OCI-M1 (cell line): ENCODE measurements around the gene FGD5.
A peak's percentile ranks its signal among the peaks of the same experiment; 100 is the strongest.

Source experiments
- DNase-seq: peaks from one replicate; lab custom pipeline; 2025; lab: John Stamatoyannopoulos, UW

Gene FGD5

GRCh38 chr3:14788644-14789043 lies 30.1 kb upstream of the FGD5 start:
- DNase-seq = no peak

- DNase-seq = peak; percentile 44
Observed at GRCh38 chr3:14789221-14789620, 29.5 kb upstream of the FGD5 start.

- DNase-seq = peak; percentile 11
Observed at GRCh38 chr3:14789640-14790285, 29.0 kb upstream of the FGD5 start.

DNA sequence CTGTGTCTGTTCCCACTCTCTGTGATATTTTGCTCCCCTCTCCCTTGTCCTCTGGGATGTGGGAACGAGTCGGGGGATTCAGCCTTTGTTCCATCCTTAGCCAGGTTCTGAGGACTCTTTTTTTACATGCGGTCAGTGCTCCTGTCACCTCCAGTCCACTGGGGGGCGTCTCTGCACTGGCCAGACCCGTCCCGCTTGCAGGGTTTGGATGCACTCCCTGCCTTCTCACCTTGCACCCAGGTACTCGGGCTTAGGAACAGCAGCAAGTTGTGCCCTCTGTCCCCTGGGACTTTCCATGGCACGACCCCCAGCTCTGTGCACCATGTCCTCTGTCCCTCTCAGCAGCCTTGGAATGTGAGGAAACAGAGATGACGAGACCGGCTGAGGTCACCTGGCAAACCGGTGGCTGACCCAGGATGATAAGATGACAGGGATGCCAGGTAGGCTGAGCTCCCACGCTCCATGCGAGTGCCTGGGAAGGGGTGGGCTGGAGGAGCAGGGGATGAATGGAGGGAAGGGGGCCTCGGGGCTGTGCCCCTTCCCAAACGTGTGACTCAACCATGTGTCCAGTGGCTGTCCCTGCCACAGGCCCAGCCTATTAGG lies 27.3 kb upstream of the FGD5 start:
- DNase-seq = peak; percentile 61

- no peak for DNase-seq
Observed at GRCh38 chr3:14792691-14793121, 26.1 kb upstream of the FGD5 start.

DNA sequence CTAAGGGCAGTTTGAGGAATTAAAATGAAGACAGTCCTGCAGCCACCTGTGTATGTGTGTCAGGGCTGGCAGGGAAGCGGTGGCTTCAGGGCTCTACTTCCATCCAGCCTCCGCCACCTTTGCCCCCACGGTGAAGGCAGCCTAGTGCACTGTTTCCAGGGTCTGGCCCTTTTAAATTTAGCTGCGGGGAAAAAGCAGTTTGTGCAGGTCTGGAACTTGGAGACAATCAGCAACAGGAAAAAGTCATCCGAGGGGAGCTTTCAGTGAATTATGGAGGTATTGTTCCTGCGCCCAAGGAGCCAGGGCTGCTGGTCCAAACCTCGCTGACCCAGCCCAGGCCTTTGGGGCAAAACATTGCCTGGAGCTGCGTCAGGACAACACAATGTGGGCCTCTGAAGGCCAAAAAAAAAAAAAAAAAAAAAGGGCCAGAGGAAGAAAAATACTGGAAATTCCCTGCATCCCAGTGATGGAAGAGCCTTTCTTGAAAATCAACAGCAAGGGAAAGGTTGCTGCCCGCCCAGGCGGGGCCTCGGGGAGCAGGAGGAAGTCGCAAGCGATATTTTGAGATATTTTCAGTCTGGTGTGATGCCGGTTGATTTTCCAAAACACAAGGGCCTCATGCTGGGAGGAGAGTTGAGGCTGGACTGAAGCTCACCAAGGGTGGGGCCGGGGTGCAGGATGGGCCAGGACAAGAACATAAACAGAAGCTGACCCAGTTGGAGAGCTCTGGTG lies 25.5 kb upstream of the FGD5 start:
- no peak for DNase-seq

- no peak for DNase-seq
Observed at GRCh38 chr3:14793858-14794234, 24.9 kb upstream of the FGD5 start.

DNA sequence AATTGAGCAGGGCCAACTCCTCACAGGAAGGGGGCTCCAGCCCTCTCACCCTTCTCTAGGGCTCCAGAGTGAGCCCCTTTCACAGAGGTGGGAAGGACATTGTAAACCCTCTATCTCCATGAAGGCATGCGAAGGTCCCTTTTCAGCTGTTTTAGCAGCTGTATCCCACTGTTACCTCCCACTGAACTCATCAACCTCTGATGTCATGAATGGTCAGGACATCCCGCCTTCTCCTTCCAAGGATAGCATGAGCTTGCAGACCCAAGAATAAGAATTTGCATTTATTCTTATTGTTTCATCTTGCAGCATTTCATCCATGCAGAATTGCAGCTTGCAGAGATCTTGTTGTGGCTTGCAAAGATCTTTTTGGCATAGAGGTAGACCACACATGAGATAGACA lies 24.3 kb upstream of the FGD5 start:
- DNase-seq = no peak

GRCh38 chr3:14795996-14796395 lies 22.8 kb upstream of the FGD5 start:
- DNase-seq = no peak

DNA sequence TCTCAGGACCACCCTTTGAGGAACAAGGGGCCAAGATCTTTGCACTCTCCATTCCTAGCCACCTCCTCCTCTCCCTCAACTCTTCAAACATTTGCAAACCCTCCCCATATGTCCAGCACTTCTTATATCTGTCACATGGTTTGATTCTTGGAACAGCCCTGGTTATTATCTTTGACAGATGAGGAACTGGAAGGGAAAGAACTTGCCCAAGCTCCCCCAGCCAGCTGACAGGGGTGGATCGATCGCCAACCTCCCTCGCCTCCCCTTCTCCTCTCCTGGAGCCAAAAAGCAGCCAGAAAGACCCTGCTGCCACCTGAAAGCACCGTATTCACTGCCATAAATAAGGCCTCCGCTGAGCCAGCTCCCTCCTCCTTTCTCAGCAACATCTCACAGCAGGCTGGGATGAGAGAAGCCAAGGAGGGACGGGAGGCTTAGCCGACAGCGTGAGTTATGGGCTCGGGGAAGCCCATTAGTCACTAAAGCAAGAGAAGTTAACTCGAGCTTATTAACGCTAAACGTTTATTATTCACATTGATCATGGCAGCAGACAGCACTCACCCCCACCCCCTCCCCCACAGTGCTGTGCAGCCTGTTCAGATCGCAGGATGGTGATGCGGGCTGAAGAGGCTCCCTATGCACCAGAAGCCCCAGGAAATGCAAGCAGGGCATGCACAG lies 22.2 kb upstream of the FGD5 start:
- DNase-seq = peak; percentile 37

DNA sequence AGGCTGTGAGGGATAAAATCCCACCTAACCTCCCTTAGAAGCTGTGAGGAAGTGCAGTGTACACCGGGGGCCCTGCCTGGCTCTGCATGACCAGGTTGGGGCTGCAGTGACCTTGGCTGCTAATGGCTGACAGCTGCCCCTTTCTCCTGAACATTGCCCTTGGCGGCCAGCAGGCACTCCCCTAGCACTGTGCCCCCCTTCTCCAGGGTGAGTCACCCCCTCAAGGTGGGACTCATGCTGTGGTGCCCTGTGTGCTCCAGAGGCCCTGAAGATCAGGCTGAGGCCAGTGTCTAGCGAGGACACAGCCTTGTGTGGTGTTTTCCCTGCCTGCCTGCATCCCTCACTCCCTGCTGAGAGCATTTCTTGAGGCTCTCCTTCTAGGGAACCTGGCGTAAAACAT lies 21.0 kb upstream of the FGD5 start:
- no peak for DNase-seq

GRCh38 chr3:14798231-14798630 lies 20.5 kb upstream of the FGD5 start:
- DNase-seq = no peak

DNA sequence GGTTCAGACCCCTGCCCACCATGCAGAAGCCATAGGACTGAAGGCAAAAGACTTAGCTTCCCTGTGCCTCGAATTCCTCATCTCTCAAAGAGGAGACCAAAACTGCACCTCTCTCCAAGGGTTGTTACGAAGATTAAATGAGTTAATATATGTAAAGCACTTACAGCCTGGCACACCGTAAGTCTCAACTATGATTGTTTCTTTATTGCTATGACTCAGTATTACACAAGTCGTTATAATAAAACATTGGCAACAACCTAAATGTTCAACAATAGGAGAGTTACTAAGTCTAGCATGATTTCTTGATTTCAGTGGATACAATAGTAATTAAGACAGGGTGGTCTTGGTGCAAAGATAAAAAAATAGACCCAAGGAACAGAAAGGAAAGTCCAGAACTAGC lies 19.6 kb upstream of the FGD5 start:
- no peak for DNase-seq

- no peak for DNase-seq
Observed at GRCh38 chr3:14801031-14801430, 17.7 kb upstream of the FGD5 start.

DNA sequence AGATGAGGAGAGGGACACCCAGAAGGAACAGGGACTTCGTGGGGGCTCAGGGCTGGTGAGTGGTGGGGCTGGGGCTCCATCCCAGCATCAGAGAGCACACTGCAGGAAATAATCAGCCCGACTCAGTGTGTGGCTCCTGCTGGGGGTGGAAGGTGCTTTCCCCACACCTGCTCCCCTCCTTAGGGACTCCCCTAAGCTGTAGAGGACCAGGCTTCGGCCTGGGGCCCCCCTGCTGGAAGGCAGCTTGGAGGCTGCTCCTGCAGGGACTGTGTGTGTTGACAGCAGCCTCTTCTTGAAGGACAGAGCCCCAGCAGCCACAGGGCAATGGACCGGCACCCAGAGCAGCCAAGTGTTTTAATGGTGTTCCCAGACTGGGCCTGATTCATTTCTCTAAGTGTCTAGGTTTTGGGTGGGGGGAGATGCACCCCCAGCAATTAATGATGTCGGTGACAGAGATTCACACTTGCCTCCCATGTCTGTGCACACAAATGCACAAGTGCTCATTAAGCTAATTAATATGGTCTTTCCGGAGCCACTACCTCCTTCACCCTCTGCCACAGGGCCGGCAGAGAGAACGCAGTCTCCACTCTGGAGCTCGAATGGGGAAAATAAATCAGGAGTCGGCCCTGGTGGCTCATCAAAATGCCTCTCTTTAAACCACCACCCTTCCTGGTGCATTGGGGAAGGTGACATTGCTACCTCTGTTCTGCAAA lies 16.9 kb upstream of the FGD5 start:
- no peak for DNase-seq

- no peak for DNase-seq
Observed at GRCh38 chr3:14802381-14802731, 16.4 kb upstream of the FGD5 start.

GRCh38 chr3:14803101-14803980 lies 15.4 kb upstream of the FGD5 start:
- DNase-seq = no peak

- DNase-seq = no peak
Observed at GRCh38 chr3:14803981-14804834, 14.6 kb upstream of the FGD5 start.

DNA sequence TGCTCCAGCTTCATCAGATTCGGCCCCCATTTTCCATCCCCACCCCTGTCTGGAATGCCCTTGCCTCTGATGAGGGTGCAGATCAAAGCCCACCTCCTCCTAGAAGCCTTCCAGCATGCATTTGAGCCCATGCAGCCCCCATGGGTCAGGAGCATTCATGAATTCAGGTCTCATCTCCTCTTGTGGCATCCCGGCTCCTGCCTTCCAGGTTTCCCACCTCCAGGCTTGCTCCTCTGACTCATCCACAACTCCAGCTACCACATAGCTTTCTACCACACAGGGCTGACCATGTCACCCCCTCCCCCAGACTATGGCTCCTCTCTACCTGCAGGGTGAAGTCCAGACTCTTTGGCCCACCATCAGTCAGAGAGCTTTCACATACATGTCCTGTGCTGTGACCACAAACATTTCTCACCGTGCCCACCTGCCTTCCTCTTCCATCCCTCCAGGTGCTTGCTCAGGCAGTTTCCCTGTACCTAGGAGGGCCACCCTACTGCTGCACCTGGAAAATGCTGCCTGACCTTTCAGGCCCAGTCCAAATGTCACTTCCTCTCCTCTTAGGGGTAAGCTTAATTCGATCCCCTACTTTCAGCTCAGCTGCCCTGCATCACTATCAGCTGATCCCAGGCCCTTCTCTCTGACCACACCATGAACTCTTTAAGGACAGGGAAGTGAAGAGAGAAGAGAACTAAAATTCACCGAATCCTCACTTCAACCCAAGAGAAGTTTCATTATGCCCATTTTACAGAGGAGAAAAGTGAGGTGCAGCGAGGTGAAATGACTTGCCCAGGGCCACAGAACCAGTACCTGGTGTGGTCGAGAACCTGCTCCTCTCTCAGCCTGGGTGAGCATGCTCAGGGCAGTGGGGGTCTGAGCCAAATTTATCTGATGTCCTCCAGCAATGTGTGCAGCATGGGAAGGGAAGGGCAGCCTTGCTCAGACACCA lies 13.7 kb upstream of the FGD5 start:
- peak; percentile 34 for DNase-seq
